Measurements from ENCODE around the gene FAM193A. TPM values are rescaled to one million over a fixed set of nuclear protein-coding genes. Genes with fewer than 3 reads are reported as not detected.
"Not testable (repeated sequence)": the region's sequence is repeated elsewhere in the genome, so short reads cannot be mapped to it uniquely, and the experiment has no call there.

FAM193A gene
- polyA plus RNA-seq, 4 donors: 10.0 to 19.2 (median 12.8) TPM

GRCh38 chr4:2588259-2588658 lies 51.8 kb downstream of the FAM193A start:
- 84 to 88% (median 85%) methylated on average over 3 of the region's 3 CpGs for WGBS, 3 donors
- DNase-seq (no peak), FAIRE-seq (no peak)
- Histone ChIP-seq H3K36me3 (ENCODE audit: control insufficient read depth in 3 of 3, insufficient read depth in 2 of 3, low read depth in 1 of 3, low read length in 3 of 3) (peaks cover 0 to 9% (median 0%) of the 10 kb centered on the region in 3 donors), H3K9me3 (ENCODE audit: control insufficient read depth in 2 of 2, insufficient read depth in 1 of 2, low read depth in 1 of 2, low read length in 1 of 2) (no peaks in the 10 kb centered on the region), H3K4me1 (ENCODE audit: control insufficient read depth in 3 of 3, insufficient read depth in 2 of 3, low read depth in 1 of 3, low read length in 2 of 3) (peaks cover 0 to 12% (median 2%) of the 10 kb centered on the region in 3 donors), H3K27ac (ENCODE audit: low read depth in 1 of 3, low read length in 2 of 3) (no peak overlapping the region), H3K4me3 (ENCODE audit: low read depth in 1 of 3, low read length in 3 of 3) (no peak overlapping the region), H3K27me3 (ENCODE audit: control insufficient read depth in 3 of 3, insufficient read depth in 3 of 3, low read length in 3 of 3) (no peaks in the 10 kb centered on the region)

DNA sequence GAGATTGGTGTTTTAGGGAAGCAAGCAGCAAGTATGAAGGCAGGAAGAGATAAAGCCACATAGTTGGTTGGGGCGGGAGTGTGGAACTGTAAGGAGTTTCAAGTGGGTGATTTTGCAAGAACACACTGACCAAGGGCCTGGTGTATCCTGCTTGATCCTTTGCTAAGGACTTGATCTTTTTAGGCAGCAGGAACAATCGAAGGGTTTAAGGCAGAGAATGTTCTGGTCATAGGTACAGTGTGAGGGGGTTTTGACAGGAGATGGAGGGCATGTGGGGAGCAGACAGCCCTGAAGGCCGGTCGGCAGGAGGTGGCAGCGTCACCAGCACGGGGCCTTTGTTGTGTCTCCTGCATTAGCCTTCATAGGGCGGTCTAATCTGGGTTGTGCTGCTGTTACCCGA lies 54.7 kb downstream of the FAM193A start:
- WGBS, 3 donors: 60 to 89% (median 77%) methylated on average over 8 of the region's 8 CpGs
- FAIRE-seq: no peak
- H3K27ac ChIP-seq (ENCODE audit: low read depth in 1 of 3, low read length in 2 of 3): no peak overlapping the region

GRCh38 chr4:2592014-2592413 lies 55.6 kb downstream of the FAM193A start:
- H3K36me3 ChIP-seq (ENCODE audit: control insufficient read depth in 3 of 3, insufficient read depth in 2 of 3, low read depth in 1 of 3, low read length in 3 of 3): peaks cover 0 to 27% (median 4%) of the 10 kb centered on the region in 3 donors
- DNase-seq; H3K27me3 ChIP-seq (ENCODE audit: control insufficient read depth in 3 of 3, insufficient read depth in 3 of 3, low read length in 3 of 3); H3K27ac ChIP-seq (ENCODE audit: low read depth in 1 of 3, low read length in 2 of 3); H3K9me3 ChIP-seq (ENCODE audit: control insufficient read depth in 2 of 2, insufficient read depth in 1 of 2, low read depth in 1 of 2, low read length in 1 of 2); FAIRE-seq; H3K4me3 ChIP-seq (ENCODE audit: low read depth in 1 of 3, low read length in 3 of 3): not testable (repeated sequence)
- peaks cover 0 to 12% (median 11%) of the 10 kb centered on the region in 3 donors for H3K4me1 ChIP-seq (ENCODE audit: control insufficient read depth in 3 of 3, insufficient read depth in 2 of 3, low read depth in 1 of 3, low read length in 2 of 3)
- 88 to 91% (median 88%) methylated on average over 12 of the region's 12 CpGs for WGBS, 3 donors

More for the DNA sequence above, 54.7 kb downstream of the FAM193A start:
- no peak overlapping the region for H3K4me3 ChIP-seq (ENCODE audit: low read depth in 1 of 3, low read length in 3 of 3)
- no peaks in the 10 kb centered on the region for H3K27me3 ChIP-seq (ENCODE audit: control insufficient read depth in 3 of 3, insufficient read depth in 3 of 3, low read length in 3 of 3)
- peaks cover 0 to 12% (median 10%) of the 10 kb centered on the region in 3 donors for H3K4me1 ChIP-seq (ENCODE audit: control insufficient read depth in 3 of 3, insufficient read depth in 2 of 3, low read depth in 1 of 3, low read length in 2 of 3)
- H3K36me3 ChIP-seq (ENCODE audit: control insufficient read depth in 3 of 3, insufficient read depth in 2 of 3, low read depth in 1 of 3, low read length in 3 of 3): peaks cover 0 to 19% (median 2%) of the 10 kb centered on the region in 3 donors
- DNase-seq: no peak
- H3K9me3 ChIP-seq (ENCODE audit: control insufficient read depth in 2 of 2, insufficient read depth in 1 of 2, low read depth in 1 of 2, low read length in 1 of 2): no peaks in the 10 kb centered on the region

GRCh38 chr4:2592572-2592971 lies 56.1 kb downstream of the FAM193A start:
- DNase-seq (no peak), FAIRE-seq (no peak)
- H3K4me1 ChIP-seq (ENCODE audit: control insufficient read depth in 3 of 3, insufficient read depth in 2 of 3, low read depth in 1 of 3, low read length in 2 of 3): peaks cover 0 to 12% (median 11%) of the 10 kb centered on the region in 3 donors
- peaks cover 0 to 29% (median 4%) of the 10 kb centered on the region in 3 donors for H3K36me3 ChIP-seq (ENCODE audit: control insufficient read depth in 3 of 3, insufficient read depth in 2 of 3, low read depth in 1 of 3, low read length in 3 of 3)
- H3K27ac ChIP-seq (ENCODE audit: low read depth in 1 of 3, low read length in 2 of 3): no peak overlapping the region
- H3K9me3 ChIP-seq (ENCODE audit: control insufficient read depth in 2 of 2, insufficient read depth in 1 of 2, low read depth in 1 of 2, low read length in 1 of 2): no peaks in the 10 kb centered on the region
- no peaks in the 10 kb centered on the region for H3K27me3 ChIP-seq (ENCODE audit: control insufficient read depth in 3 of 3, insufficient read depth in 3 of 3, low read length in 3 of 3)
- no peak overlapping the region for H3K4me3 ChIP-seq (ENCODE audit: low read depth in 1 of 3, low read length in 3 of 3)
- WGBS, 3 donors: 82 to 83% (median 82%) methylated on average over 6 of the region's 6 CpGs

DNA sequence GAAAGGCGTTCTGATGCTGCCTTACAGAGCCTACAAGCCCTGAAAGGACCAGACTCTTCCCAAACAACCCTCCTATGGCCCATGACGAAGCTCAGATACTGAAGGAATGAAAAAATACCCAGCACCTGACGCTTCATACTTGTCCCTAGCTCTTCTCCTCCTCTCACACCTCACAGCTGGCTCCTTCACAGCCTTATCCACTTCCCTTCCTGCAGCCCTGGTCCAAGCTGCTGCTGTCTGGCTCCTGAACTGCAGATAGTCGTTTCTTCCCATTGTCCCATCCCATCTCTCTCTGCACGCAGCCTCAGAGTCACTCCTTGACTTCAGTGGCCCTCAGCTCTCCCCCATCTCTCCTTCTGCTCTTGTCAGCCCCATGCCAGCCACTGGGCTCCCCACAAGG lies 56.6 kb downstream of the FAM193A start:
- Histone ChIP-seq H3K27me3 (ENCODE audit: control insufficient read depth in 3 of 3, insufficient read depth in 3 of 3, low read length in 3 of 3) (no peaks in the 10 kb centered on the region), H3K36me3 (ENCODE audit: control insufficient read depth in 3 of 3, insufficient read depth in 2 of 3, low read depth in 1 of 3, low read length in 3 of 3) (peaks cover 0 to 25% (median 4%) of the 10 kb centered on the region in 3 donors), H3K4me3 (ENCODE audit: low read depth in 1 of 3, low read length in 3 of 3) (no peak overlapping the region), H3K9me3 (ENCODE audit: control insufficient read depth in 2 of 2, insufficient read depth in 1 of 2, low read depth in 1 of 2, low read length in 1 of 2) (no peaks in the 10 kb centered on the region), H3K4me1 (ENCODE audit: control insufficient read depth in 3 of 3, insufficient read depth in 2 of 3, low read depth in 1 of 3, low read length in 2 of 3) (peaks cover 0 to 11% (median 8%) of the 10 kb centered on the region in 3 donors), H3K27ac (ENCODE audit: low read depth in 1 of 3, low read length in 2 of 3) (no peak overlapping the region)
- DNase-seq (no peak), FAIRE-seq (no peak)
- 65 to 71% (median 70%) methylated on average over 5 of the region's 5 CpGs for WGBS, 3 donors

GRCh38 chr4:2595436-2595835 lies 59.0 kb downstream of the FAM193A start:
- H3K27me3 ChIP-seq (ENCODE audit: control insufficient read depth in 3 of 3, insufficient read depth in 3 of 3, low read length in 3 of 3): no peaks in the 10 kb centered on the region
- FAIRE-seq: no peak
- DNase-seq: no peak
- no peak overlapping the region for H3K27ac ChIP-seq (ENCODE audit: low read depth in 1 of 3, low read length in 2 of 3)
- peaks cover 0 to 12% (median 3%) of the 10 kb centered on the region in 3 donors for H3K4me1 ChIP-seq (ENCODE audit: control insufficient read depth in 3 of 3, insufficient read depth in 2 of 3, low read depth in 1 of 3, low read length in 2 of 3)
- 29 to 54% (median 42%) methylated on average over 3 of the region's 3 CpGs for WGBS, 3 donors
- H3K9me3 ChIP-seq (ENCODE audit: control insufficient read depth in 2 of 2, insufficient read depth in 1 of 2, low read depth in 1 of 2, low read length in 1 of 2): no peaks in the 10 kb centered on the region
- H3K36me3 ChIP-seq (ENCODE audit: control insufficient read depth in 3 of 3, insufficient read depth in 2 of 3, low read depth in 1 of 3, low read length in 3 of 3): peaks cover 0 to 38% (median 4%) of the 10 kb centered on the region in 3 donors
- H3K4me3 ChIP-seq (ENCODE audit: low read depth in 1 of 3, low read length in 3 of 3): no peak overlapping the region

- H3K9me3 ChIP-seq (ENCODE audit: control insufficient read depth in 2 of 2, insufficient read depth in 1 of 2, low read depth in 1 of 2, low read length in 1 of 2): no peaks in the 10 kb centered on the region
- 48 to 87% (median 79%) methylated on average over 11 of the region's 11 CpGs for WGBS, 3 donors
- FAIRE-seq: no peak
- H3K4me1 ChIP-seq (ENCODE audit: control insufficient read depth in 3 of 3, insufficient read depth in 2 of 3, low read depth in 1 of 3, low read length in 2 of 3): peaks cover 0 to 12% (median under 1%) of the 10 kb centered on the region in 3 donors
- no peak overlapping the region for H3K27ac ChIP-seq (ENCODE audit: low read depth in 1 of 3, low read length in 2 of 3)
- peaks cover 0 to 43% (median 4%) of the 10 kb centered on the region in 3 donors for H3K36me3 ChIP-seq (ENCODE audit: control insufficient read depth in 3 of 3, insufficient read depth in 2 of 3, low read depth in 1 of 3, low read length in 3 of 3)
- peak in 1 of 2 donors; percentile 38 for DNase-seq
- no peaks in the 10 kb centered on the region for H3K27me3 ChIP-seq (ENCODE audit: control insufficient read depth in 3 of 3, insufficient read depth in 3 of 3, low read length in 3 of 3)
- no peak overlapping the region for H3K4me3 ChIP-seq (ENCODE audit: low read depth in 1 of 3, low read length in 3 of 3)
These were observed 59.6 kb downstream of the FAM193A start for GRCh38 chr4:2595952-2596552.

- H3K9me3 ChIP-seq (ENCODE audit: control insufficient read depth in 2 of 2, insufficient read depth in 1 of 2, low read depth in 1 of 2, low read length in 1 of 2): no peaks in the 10 kb centered on the region
- H3K36me3 ChIP-seq (ENCODE audit: control insufficient read depth in 3 of 3, insufficient read depth in 2 of 3, low read depth in 1 of 3, low read length in 3 of 3): peaks cover 0 to 43% (median 4%) of the 10 kb centered on the region in 3 donors
- WGBS, 3 donors: 84 to 90% (median 86%) methylated on average over 8 of the region's 8 CpGs
- DNase-seq (no peak), FAIRE-seq (no peak)
- no peaks in the 10 kb centered on the region for H3K27me3 ChIP-seq (ENCODE audit: control insufficient read depth in 3 of 3, insufficient read depth in 3 of 3, low read length in 3 of 3)
- no peak overlapping the region for H3K4me3 ChIP-seq (ENCODE audit: low read depth in 1 of 3, low read length in 3 of 3)
- no peak overlapping the region for H3K27ac ChIP-seq (ENCODE audit: low read depth in 1 of 3, low read length in 2 of 3)
- peaks cover 0 to 12% (median 0%) of the 10 kb centered on the region in 3 donors for H3K4me1 ChIP-seq (ENCODE audit: control insufficient read depth in 3 of 3, insufficient read depth in 2 of 3, low read depth in 1 of 3, low read length in 2 of 3)
These were observed 60.2 kb downstream of the FAM193A start for GRCh38 chr4:2596611-2597010.
